CD4-positive, alpha-beta T cell treated with Interferon alpha-2 for 1 hour (primary cell): ENCODE measurements around the gene SMIM44.
"Not testable (repeated sequence)": the region's sequence is repeated elsewhere in the genome, so short reads cannot be mapped to it uniquely, and the experiment has no call there.

Source experiments
- DNase-seq, 2 donors: peaks; one replicate each; pipeline ENCODE4 v3.0.0-alpha.2; 2020 to 2022

The SMIM44 gene

DNA sequence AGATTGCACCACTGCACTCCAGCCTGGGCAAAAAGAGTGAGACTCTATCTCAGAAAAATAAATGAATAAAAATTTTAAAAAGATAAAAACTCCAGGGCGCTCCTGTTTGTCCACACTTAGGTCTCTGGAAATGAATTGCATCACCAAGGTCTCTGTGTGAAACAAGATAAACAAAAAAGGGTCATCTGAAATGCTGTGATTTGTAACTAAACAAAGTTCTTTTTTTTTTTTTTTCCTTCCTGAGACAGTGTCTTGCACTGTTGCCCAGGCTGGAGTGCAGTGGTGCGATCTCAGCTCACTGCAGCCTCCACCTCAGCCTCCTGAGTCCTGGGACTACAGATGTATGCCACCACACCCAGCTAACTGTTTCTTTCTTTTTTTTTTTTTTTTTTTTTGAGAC lies 34.4 kb upstream of the SMIM44 start:
- DNase-seq = no peak

DNA sequence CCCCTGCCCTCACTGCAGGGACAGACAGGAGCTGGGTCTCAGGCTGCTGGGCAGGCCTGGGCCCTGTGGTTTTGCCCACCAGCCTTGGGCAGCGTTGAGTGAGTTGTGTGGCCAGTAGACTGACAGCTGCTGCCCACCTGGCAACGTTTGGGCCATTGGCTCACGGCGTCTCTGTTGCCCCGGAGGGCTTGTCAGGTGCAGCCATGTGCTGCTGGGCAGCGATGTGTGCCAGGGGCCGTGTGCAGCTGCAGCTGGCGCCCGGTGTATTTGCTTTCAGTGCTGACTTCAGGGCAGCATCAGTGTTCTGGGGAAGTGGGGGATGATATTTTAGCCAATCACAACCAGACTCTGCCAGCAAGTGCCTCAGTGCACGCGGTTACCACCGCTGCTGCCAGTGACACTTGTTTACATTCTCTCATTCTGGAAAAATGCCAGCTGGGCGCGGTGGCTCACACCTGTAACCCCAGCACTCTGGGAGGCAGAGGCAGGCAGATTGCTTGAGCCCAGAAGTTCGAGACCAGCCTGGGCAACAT lies 33.5 kb upstream of the SMIM44 start:
- DNase-seq = peak; percentile 58 to 63

GRCh38 chr19:3515891-3516422 lies 32.7 kb upstream of the SMIM44 start:
- no peak for DNase-seq

GRCh38 chr19:3514930-3515329 lies 31.7 kb upstream of the SMIM44 start:
- DNase-seq = no peak

DNA sequence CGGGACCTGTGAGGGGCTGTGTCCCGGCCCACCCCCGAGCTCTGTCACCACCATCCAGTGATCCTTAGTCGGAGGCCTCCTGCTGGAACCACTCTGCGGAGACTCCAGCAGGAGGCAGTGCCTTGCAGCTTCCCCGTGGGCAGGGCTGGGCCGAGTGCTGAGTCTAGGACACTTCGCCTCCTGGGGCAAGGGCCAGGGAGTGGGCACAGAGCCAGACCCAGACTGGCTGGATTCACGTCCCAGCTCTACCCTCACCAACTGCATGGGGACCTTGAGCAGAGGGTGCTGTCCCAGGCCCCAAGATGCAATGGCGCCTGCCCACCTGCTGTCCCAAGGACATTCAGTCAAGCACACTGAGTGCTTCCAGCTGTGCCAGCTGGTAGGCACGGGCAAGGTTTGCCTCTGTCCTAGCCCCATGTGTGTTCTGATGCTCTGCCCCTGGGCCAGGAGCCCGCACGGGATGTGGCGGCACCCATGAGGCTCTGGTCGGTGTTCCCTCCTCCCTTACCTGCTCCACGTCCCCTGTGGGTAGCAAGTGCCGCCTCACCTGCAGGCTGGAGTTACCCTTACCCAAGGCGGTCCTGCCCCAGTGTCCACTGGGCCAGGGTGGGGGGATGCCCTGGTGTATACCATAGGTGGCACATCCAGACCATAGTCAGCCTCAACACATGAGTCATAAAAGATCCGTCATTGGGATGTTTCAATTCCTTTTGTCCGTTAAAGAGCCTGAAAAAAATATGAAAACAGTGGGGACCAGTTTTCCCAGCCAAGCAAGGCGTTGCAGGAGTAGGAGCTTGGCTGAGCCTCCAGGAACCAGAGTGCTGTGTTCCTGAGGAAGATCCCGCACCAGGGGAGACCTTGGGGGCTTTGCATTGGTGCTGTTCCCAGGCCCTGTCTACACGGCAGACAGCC lies 30.2 kb upstream of the SMIM44 start:
- no peak for DNase-seq

GRCh38 chr19:3512562-3513228 lies 29.5 kb upstream of the SMIM44 start:
- no peak for DNase-seq

- DNase-seq = no peak
Measured at GRCh38 chr19:3511506-3512251, 28.4 kb upstream of the SMIM44 start.

- no peak for DNase-seq
Measured at GRCh38 chr19:3510727-3511126, 27.5 kb upstream of the SMIM44 start.

DNA sequence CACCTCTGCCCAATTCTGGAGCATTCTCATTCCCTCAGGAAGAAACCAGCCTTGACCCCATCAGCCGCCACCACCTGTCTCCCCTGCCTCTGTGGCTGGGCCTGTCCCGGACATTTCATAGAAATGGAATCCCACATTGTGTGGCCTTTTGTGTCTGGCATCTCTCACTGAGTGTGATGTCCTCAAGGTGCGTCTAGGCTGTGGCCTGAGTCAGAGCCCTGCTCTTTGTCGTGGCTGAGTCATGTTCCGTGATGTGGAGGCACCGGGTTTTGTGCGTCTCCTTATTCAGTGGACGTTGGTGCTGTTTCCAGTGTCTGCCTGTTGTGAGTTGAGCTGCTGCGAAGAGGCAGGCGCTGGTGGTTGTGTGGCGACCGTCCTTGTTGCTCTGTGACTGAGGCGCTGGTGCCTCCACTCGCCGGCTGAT lies 26.3 kb upstream of the SMIM44 start:
- DNase-seq = no peak

GRCh38 chr19:3508771-3509535 lies 25.7 kb upstream of the SMIM44 start:
- DNase-seq = no peak

DNA sequence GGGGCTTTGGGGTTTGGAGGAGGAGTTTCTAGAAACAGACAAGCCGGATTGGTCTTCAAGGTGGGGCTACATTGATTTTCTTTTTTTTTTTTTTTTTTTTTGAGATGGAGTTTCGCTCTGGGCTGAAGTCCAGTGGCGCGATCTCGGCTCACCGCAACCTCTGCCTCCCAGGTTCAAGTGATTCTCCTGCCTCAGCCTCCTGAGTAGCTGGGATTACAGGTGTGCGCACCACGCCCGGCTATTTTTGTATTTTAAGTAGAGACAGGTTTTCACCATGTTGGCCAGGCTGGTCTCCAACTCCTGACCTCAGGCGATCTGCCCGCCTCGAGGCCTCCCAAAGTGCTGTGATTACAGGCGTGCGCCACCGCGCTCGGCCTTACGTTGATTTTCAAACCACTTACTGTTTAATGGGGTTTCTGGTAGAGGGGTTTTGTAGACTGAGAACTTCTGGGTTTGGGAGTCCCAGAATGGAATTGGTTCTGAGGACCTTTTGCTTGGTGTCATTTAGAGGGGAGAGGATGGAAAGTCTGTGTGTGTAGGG lies 24.9 kb upstream of the SMIM44 start:
- not testable (repeated sequence) for DNase-seq

DNA sequence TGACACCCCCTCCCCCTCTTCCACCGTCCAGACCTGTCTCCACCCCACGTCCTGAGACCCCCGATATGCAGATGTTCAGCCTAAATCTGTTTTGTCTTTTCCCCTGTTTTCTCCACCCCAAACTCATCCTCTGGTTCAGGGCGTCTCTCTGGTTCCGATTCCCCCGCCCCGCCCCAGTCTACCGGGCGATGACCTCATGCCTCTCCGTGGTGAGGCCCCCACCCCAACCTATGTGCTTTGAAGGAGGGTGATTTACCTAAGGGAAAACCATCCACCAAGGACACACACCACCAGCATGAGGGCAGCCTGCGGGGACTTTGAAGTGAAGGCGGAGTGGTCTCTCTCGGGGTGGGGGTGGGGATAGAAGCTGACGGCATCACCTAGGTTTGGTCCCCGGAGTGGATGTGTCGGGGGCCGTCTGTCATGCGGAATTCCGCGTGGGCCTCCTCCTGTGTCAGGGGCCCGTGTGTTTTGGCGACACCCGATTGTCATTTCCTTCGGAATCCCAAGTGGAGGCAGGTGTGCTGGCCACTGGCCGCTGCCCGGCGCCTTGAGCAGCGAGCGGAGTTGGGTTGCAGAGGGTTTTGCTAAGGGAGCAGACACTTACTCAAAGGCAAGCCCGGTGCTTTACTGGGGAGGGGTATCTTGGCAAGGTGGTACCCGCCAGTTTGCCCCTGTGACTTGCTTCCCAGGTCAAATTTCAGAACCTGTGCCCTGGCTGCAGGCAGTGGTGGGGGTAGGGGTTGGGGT lies 24.3 kb upstream of the SMIM44 start:
- DNase-seq = peak; percentile 18 to 58

DNA sequence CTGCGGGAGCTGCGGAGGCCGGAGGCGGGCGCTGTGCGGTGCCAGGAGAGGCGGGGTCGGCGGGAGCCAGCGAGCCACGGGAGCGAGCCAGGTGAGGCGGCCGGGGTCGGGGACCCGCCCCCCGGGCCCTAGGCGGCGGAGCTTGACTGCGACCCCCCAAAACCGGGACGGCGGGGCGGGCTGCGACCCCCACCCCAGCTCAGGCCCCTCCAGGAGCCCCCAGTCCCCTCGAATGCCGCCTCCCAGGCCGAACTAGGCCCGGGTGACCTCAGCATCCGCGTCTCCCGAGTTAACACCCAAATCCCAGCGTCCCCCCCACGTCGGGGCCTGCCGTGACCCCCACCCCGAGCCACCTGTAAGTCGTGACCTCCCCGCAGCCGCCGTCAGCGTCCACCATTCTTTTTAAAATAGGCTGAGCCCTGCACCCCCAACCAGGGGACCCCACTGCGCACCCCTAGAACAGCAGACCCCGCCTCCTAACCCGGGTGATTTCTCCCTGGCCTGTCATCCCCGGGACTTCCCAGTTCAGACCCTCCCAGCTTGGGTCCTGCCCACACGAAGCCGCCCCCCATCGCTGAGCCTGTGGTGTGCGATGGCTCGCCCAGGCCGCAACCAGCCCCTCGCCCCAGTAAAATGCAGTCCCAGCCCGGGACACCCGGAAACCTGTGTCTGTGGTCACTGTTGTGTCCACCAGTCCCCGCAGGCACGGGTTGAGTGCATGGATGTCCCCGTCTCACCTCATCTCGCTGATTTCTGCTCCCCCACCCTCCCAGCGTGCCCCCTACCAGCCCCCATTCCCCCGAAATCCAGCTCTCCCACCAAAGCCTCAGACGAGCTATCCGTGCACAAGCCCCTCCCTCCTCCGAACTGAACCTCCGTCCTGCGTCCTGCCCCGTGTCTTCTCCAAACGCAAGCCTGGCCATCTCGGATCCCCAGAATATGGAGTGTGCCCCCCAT lies 23.4 kb upstream of the SMIM44 start:
- DNase-seq = peak; percentile 33 to 63

DNA sequence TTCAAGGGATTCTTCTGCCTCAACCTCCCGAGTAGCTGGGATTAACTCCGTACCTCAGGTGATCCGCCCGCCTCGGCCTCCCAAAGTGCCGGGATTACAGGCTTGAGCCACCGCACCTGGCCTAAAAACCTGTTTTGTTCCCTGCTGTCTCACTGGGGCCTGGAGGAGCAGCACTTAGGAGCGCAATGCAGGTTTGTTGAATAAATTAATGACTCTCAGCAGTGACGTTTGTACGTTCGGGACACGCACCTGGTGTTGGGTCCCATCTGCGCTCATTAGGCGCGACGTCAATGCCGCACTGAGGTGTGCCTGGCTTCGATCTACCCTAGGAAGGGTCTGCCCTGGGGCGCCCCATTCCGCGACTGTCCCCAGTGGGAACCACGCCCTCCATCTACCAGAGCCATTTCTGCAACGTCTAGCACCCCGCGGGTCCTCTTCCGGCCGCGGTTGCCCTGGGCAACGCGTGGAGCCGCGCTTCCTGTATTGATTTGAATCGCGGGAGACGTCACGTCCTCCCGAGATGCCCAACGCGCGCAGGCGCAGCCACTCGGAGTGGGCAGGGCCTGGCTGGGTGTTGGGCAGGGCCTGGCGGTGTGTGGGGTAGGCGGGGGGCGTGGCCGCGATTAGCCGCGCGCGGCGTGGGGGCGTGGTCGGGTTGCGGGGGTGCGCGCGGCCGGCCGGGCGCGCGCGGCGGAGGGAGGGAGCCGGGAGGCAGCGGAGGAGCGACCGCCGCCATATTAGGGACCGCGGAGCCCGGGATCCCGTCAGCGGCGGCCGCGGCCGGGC lies 22.6 kb upstream of the SMIM44 start, which contains the start of gene FZR1:
FZR1 (plus strand) TSS at position 714 of the 786 bp plus-strand sequence. CDS start 16,679 bp downstream, outside the sequence.
- peak; percentile 100 for DNase-seq

GRCh38 chr19:3504735-3505134 lies 21.5 kb upstream of the SMIM44 start:
- no peak for DNase-seq

- DNase-seq = no peak
Measured at GRCh38 chr19:3503036-3503572, 19.9 kb upstream of the SMIM44 start.

GRCh38 chr19:3501780-3502179 lies 18.5 kb upstream of the SMIM44 start:
- DNase-seq = no peak

- DNase-seq = peak; percentile 96 to 97
Measured at GRCh38 chr19:3500429-3501101, 17.3 kb upstream of the SMIM44 start, which contains the start of gene DOHH. Gene DOHH (minus strand): TSS chr19:3500674. CDS start chr19:3496814, 3,860 bp downstream.
